ENCODE data around the gene DIDO1.
"Not testable (repeated sequence)": the region's sequence is repeated elsewhere in the genome, so short reads cannot be mapped to it uniquely, and the experiment has no call there.

DIDO1 gene

DNA sequence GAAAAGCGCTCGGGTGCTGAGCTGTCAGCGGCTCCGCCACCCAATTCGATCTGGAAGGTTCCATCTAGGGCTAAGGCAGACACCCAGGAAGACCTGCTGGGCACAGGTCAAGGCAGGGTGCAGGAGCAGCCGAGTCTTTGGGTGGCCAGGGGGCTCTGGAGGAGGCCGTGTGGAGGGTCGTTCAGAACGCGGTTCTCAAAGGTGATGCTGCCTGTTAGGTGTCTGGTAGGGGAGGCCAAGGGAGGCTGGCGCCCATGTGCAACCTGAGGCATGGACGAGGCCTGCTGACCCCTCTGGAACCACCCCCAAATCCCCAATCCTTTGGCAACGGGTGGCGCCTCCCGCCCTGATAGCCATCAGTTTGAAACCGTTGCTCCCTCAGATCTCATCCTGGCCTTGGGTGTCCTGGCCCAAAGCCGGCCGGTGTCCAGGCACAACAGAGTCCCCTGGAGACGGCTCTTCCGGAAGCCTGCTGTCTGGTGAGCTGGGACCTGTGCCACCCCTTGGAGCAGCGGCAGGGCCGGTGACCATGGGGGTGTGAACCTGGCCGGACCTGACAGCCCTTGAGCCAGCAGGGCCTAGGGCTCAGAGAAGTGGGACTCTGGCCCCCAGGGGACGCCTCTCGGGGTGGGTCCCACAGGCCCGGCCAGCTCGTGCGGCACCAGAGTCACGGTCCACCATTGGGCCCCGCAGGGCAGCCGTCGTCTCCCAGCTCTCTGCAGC lies 36.7 kb upstream of the DIDO1 start:
- DNase-seq (ENCODE audit: low read depth in 2 of 3, low spot score in 1 of 3), result no peak

DNA sequence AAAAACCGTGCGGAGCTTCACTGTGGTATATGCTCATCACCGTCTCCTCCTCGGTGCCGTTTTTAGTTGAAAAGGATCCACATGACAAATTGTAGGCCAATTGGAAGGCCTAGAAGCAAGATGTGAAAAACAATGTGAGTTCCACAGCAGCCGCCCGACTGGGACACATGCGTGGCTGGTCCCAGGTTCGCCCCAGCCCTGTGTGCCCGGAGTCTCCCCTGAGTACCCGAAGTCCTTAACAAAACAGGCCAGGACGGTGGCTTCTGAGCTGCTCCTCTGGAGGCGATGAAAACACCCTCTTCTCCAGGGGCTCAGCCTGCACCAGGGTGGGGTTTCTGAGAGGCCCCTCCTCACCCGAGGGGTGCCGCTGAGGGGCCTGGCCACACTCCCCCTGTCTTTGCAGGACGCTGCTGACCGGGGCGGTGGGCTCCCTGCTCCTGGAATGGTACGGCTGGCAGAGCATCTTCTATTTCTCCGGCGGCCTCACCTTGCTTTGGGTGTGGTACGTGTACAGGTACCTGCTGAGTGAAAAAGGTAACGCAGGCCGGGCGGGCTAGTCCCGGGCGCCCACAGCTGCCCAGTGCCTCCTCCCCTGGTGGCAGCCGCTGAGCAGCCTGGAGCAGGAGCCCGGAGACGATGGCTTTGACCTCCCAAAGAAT lies 36.0 kb upstream of the DIDO1 start:
- no peak for DNase-seq (ENCODE audit: low read depth in 2 of 3, low spot score in 1 of 3)

GRCh38 chr20:62961799-62962198 lies 35.5 kb upstream of the DIDO1 start:
- no peak for DNase-seq (ENCODE audit: low read depth in 2 of 3, low spot score in 1 of 3)

- DNase-seq (ENCODE audit: low read depth in 2 of 3, low spot score in 1 of 3), result no peak
Measured at GRCh38 chr20:62961310-62961783, 35.0 kb upstream of the DIDO1 start.

GRCh38 chr20:62960446-62961309 lies 34.4 kb upstream of the DIDO1 start:
- DNase-seq (ENCODE audit: low read depth in 2 of 3, low spot score in 1 of 3), result not testable (repeated sequence)

DNA sequence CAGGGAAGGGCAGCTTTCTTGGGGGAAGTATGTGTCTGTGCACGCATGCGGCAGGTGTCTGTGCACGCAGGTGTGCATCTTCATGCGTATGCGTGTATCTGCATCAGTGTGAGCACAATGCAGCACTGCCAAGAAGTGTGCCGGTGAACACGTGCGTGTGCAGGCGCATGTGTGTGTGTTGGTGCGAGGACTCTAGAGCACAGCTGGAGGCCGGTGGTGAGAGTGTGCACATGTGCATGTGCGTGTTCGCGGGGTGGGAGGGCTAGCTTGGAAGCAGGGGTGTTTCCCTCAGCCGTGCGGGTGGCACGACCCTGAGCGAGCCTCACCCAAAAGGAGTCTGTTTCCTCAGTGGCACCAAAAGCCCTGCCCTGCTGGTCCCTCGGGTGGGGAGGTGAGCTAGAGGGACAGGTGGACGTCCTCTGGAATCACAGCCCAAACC lies 33.7 kb upstream of the DIDO1 start:
- no peak for DNase-seq (ENCODE audit: low read depth in 2 of 3, low spot score in 1 of 3)

DNA sequence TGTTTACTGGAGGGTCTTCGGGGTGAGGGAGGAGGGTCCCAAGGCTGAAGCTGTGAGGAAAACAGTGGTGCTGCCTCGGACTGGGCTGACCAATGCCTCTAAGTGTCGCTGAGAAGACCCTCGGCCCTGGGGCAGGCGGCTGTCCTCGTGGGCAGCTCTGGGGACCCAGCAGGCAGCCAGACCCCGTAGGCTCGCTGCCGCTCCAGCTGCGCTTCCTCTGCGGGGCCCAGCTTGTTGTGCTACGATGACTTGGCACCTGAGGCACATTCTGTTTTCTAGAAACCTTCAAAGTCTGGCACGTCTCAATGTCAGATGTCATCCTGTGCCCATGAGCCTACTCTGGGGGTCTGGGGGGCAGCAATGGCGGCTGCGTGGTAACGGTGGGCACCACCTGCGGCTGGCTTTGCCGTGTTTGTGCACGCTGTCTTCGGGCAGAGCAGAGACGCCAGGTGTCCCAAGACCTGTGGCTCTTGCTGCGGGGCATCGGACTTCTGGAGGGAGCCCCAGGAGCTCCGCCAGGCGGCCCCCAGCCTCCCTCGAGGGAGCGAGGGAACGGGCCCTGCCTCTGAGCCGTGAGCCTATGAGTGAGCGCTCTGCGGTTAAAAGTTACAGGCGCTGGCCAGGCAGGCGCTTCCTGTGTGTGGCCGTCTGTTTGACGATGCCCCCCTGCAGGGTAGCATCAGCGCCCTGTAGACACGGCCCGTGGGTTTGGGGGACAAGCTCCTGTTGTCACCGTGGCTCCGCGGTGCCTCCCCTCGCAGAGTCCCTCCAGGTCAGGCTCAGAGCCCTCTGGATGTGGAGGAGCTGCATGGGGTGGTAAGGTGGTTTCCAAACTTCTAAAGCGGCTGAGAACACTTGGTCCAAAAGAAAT lies 33.0 kb upstream of the DIDO1 start:
- DNase-seq (ENCODE audit: low read depth in 2 of 3, low spot score in 1 of 3), result no peak

DNA sequence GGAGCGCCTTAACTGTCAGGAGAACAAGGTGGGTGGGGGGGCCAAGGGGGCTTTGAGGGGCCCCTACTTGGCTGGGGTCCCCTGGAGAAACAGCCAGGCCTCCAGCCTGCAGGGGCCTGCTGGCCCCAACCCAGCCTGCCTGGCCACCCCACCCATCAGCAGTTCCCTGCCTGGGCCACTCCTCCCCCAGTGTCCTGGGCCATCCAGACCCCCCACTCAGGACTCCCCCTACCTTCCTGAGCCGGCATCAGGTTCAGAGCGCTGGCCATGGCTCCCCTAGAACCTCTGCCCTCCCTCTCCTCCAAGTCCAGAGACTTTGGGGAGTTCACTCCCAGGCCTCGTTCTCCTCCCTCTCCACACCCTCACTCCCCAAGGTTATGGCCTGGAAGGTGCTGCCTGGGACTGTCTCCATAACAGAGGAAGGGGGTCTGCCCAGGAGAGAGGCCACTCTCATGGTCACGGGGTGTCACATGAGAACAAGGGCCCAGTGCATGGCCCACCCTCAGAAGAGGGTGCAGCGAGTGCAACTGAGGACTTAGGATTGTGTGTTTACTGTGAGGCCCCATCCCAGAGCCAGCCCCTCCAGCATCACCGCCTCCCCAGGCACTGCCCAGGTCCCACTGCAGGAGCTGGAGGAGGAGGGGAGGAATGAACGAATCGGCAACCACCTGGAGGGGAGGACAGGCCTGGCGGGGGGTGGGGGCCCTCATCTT lies 32.2 kb upstream of the DIDO1 start:
- DNase-seq (ENCODE audit: low read depth in 2 of 3, low spot score in 1 of 3), result no peak

- DNase-seq (ENCODE audit: low read depth in 2 of 3, low spot score in 1 of 3), result no peak
Measured at GRCh38 chr20:62957136-62958117, 31.1 kb upstream of the DIDO1 start.

GRCh38 chr20:62956387-62957135 lies 30.3 kb upstream of the DIDO1 start:
- DNase-seq (ENCODE audit: low read depth in 2 of 3, low spot score in 1 of 3), result no peak

- no peak for DNase-seq (ENCODE audit: low read depth in 2 of 3, low spot score in 1 of 3)
Measured at GRCh38 chr20:62955519-62956386, 29.4 kb upstream of the DIDO1 start.

DNA sequence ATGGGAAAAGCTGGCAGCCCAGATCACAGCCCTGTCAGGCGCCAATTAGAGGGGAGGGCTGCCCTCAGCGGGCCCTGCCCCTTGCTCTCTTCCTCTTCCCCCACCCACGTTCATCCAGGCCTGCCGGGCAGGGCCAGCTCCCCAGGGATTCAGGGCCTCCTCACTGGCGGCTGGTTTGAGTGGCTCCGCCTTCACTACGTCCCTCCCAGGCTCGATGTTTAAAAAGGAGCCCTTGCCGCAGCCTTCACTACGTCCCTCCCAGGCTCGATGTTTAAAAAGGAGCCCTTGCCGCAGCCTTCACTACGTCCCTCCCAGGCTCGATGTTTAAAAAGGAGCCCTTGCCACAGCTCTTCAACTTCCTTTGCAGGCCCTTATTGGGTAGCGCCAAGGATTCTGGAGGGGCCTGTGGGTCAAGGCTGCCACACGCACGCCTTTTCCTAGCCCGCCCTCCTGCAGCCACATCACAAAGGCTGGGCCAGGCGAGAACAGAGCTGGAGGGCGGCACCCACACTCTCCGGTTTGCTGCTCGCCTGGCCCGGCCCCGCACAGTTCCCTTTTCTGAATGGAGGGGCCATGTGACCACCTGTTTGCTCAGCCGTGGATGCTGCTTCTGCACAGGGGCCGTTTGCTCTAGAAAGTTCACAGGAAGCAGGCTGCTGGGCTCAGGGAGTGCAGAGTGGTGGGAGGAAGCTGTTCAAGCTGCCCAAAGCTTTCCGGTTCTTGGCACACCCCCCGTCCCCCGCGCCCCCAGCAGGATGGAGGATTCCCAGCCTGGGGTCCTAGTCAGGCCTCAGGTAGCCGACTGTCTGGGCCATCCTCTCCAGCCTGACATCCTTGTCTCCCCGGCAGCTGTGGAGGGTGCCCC lies 27.8 kb upstream of the DIDO1 start:
- DNase-seq (ENCODE audit: low read depth in 2 of 3, low spot score in 1 of 3), result peak in 1 of 3 donors; percentile 18

- no peak for DNase-seq (ENCODE audit: low read depth in 2 of 3, low spot score in 1 of 3)
Measured at GRCh38 chr20:62952968-62953838, 26.9 kb upstream of the DIDO1 start.

DNA sequence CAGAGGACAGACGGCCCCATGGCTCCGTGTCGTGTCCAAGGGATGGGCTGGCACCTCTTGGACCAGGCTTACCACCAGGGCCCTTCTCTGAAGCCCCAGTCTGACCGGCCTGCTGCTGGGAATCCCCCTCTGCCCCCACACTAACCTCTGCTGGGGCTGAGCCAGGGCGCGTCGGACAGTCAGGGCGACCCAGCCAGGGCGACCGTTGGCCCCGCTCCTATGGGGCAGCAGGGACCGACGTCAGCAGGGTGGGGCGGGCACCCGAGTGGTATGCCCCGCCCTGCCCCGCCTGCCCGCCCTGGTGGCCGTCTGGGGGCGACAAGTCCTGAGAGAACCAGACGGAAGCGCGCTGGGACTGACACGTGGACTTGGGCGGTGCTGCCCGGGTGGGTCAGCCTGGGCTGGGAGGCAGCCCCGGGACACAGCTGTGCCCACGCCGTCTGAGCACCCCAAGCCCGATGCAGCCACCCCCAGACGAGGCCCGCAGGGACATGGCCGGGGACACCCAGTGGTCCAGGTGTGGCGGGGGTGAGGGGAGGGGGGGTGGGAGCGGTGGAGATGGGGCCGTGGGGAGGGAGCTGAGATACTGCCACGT lies 26.2 kb upstream of the DIDO1 start, which contains the start of gene SLC17A9:
TSS of gene SLC17A9 (plus strand) at position 337 of the 595 bp plus-strand sequence. CDS start at position 459, 122 bp downstream.
- DNase-seq (ENCODE audit: low read depth in 2 of 3, low spot score in 1 of 3), result peak in 1 of 3 donors; percentile 19

- DNase-seq (ENCODE audit: low read depth in 2 of 3, low spot score in 1 of 3), result no peak
Measured at GRCh38 chr20:62951896-62952372, 25.6 kb upstream of the DIDO1 start.
